Measurements from ENCODE around the gene CD63. TPM values are rescaled to one million over a fixed set of nuclear protein-coding genes. Genes with fewer than 3 reads are reported as not detected.

The CD63 gene
- total and polyA plus RNA-seq, 2 donors from 2014 or later, result 1,130 to 1,381 TPM

DNA sequence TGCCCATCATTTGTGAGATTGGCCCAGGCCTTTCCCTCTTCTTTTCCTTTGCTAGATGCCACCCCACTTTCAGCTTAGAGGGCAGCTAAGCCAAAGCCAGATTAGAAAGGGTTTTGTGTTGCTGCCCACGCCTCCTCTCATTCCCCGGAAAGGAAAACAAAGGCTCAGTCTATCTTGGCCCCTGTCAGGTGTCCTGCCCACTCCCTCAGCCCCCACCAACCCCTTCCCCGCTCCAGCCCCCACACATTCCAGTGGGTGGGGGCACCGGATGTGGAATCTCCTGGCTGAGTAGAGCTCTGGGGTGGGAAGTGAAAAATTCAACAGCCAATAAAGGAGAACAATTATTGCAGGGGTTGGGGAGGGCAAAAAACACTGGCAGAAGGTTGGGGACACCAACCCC, 10.8 kb downstream of the CD63 start:
- Histone ChIP-seq H3K9ac (ENCODE audit: low read length in 3 of 3) (peak overlapping the region in 1 of 3 donors; percentile 5), H3K36me3 (ENCODE audit: control insufficient read depth in 2 of 3, insufficient read depth in 3 of 3, low read length in 3 of 3) (peaks cover 0 to 2% (median under 1%) of the 10 kb centered on the region in 3 donors), H3K9me3 (ENCODE audit: control insufficient read depth in 2 of 3, insufficient read depth in 1 of 3, low read length in 3 of 3) (no peaks in the 10 kb centered on the region), H3K27ac (ENCODE audit: low read depth in 2 of 2, low read length in 2 of 2) (peak overlapping the region; percentile 0 to 41), H3K27me3 (ENCODE audit: control insufficient read depth, insufficient read depth, low read length) (no peaks in the 10 kb centered on the region), H3K4me1 (ENCODE audit: control insufficient read depth in 2 of 3, insufficient read depth in 2 of 3, low read depth in 1 of 3, low read length in 3 of 3) (peaks cover 7 to 40% (median 27%) of the 10 kb centered on the region in 3 donors), H3K4me3 (ENCODE audit: low read length in 3 of 3) (no peak overlapping the region)
- FAIRE-seq, result no peak
- peak in 4 of 5 donors; percentile 74 to 89 (median 78) for DNase-seq
- intact Hi-C loops (cut with DNase I), result no loop called here
- TF ChIP-seq, protein P1, sequence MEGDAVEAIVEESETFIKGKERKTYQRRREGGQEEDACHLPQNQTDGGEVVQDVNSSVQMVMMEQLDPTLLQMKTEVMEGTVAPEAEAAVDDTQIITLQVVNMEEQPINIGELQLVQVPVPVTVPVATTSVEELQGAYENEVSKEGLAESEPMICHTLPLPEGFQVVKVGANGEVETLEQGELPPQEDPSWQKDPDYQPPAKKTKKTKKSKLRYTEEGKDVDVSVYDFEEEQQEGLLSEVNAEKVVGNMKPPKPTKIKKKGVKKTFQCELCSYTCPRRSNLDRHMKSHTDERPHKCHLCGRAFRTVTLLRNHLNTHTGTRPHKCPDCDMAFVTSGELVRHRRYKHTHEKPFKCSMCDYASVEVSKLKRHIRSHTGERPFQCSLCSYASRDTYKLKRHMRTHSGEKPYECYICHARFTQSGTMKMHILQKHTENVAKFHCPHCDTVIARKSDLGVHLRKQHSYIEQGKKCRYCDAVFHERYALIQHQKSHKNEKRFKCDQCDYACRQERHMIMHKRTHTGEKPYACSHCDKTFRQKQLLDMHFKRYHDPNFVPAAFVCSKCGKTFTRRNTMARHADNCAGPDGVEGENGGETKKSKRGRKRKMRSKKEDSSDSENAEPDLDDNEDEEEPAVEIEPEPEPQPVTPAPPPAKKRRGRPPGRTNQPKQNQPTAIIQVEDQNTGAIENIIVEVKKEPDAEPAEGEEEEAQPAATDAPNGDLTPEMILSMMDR (IDR thresholded peaks at IDR 0.05; ENCODE audit: borderline replicate concordance, extremely low read depth, insufficient read depth), result no peak

GRCh38 chr12:55717011-55718007, 11.5 kb downstream of the CD63 start:
- Histone ChIP-seq H3K4me1 (ENCODE audit: control insufficient read depth in 2 of 3, insufficient read depth in 2 of 3, low read depth in 1 of 3, low read length in 3 of 3) (peaks cover 7 to 37% (median 27%) of the 10 kb centered on the region in 3 donors), H3K9me3 (ENCODE audit: control insufficient read depth in 2 of 3, insufficient read depth in 1 of 3, low read length in 3 of 3) (no peaks in the 10 kb centered on the region), H3K27me3 (ENCODE audit: control insufficient read depth, insufficient read depth, low read length) (no peaks in the 10 kb centered on the region), H3K36me3 (ENCODE audit: control insufficient read depth in 2 of 3, insufficient read depth in 3 of 3, low read length in 3 of 3) (peaks cover 0 to 2% (median 0%) of the 10 kb centered on the region in 3 donors), H3K9ac (ENCODE audit: low read length in 3 of 3) (peak overlapping the region in 2 of 3 donors; percentile 5 to 85), H3K4me3 (ENCODE audit: low read length in 3 of 3) (peak overlapping the region; percentile 79 to 91 (median 83)), H3K27ac (ENCODE audit: low read depth in 2 of 2, low read length in 2 of 2) (peak overlapping the region; percentile 77 to 89)
- no peak for FAIRE-seq
- intact Hi-C loops (cut with DNase I), result no loop called here
- TF ChIP-seq, protein P1 (IDR thresholded peaks at IDR 0.05; ENCODE audit: borderline replicate concordance, extremely low read depth, insufficient read depth), result no peak
- DNase-seq, result peak in 1 of 5 donors; percentile 59

GRCh38 chr12:55716582-55716957, 12.2 kb downstream of the CD63 start:
- peaks cover 0 to 2% (median 0%) of the 10 kb centered on the region in 3 donors for H3K36me3 ChIP-seq (ENCODE audit: control insufficient read depth in 2 of 3, insufficient read depth in 3 of 3, low read length in 3 of 3)
- intact Hi-C loops (cut with DNase I), result no loop called here
- H3K27me3 ChIP-seq (ENCODE audit: control insufficient read depth, insufficient read depth, low read length), result no peaks in the 10 kb centered on the region
- peak overlapping the region; percentile 58 to 85 (median 78) for H3K9ac ChIP-seq (ENCODE audit: low read length in 3 of 3)
- H3K9me3 ChIP-seq (ENCODE audit: control insufficient read depth in 2 of 3, insufficient read depth in 1 of 3, low read length in 3 of 3), result no peaks in the 10 kb centered on the region
- peak overlapping the region; percentile 77 to 89 for H3K27ac ChIP-seq (ENCODE audit: low read depth in 2 of 2, low read length in 2 of 2)
- peak overlapping the region; percentile 79 to 91 (median 83) for H3K4me3 ChIP-seq (ENCODE audit: low read length in 3 of 3)
- TF ChIP-seq, protein P1 (IDR thresholded peaks at IDR 0.05; ENCODE audit: borderline replicate concordance, extremely low read depth, insufficient read depth), result no peak
- peaks cover 7 to 37% (median 27%) of the 10 kb centered on the region in 3 donors for H3K4me1 ChIP-seq (ENCODE audit: control insufficient read depth in 2 of 3, insufficient read depth in 2 of 3, low read depth in 1 of 3, low read length in 3 of 3)
- no peak for FAIRE-seq
- no peak for DNase-seq

Measured in kidney (tissue), 14 donors.